Measurements from ENCODE around the gene PRKN.

Gene PRKN

DNA sequence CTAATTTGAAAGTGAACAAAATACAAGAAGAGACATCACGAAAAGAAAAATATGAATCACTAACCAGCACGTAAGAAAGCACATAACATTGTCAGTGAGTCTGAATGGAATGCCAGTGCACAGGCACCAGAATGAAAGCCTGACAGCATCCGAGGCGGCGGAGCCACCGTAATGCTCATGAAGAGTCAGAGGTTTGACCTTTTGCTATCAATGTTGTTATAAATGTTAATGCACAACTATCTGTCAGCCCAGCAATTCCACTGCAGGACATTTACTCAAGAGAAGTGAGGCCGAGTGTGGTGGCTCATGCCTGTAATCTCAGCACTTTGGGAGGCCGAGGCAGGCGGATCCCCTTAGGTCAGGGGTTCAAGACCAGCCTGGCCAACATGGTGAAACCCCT is 562.1 kb downstream of the PRKN start:
- Histone ChIP-seq H3K9me3 (ENCODE audit: low read length) (no peaks in the 10 kb centered on the region), H3K36me3 (ENCODE audit: insufficient read depth, low read length) (no peaks in the 10 kb centered on the region), H4K20me1 (ENCODE audit: insufficient read depth, low read length) (no peaks in the 10 kb centered on the region), H3K4me1 (ENCODE audit: insufficient read depth, low read length, severe bottlenecking) (no peaks in the 10 kb centered on the region), H3K4me3 (ENCODE audit: low read depth, low read length, poor library complexity, severe bottlenecking) (no peak overlapping the region), H3K79me2 (ENCODE audit: insufficient read depth, low read length) (no peaks in the 10 kb centered on the region), H3K27ac (ENCODE audit: low read depth, low read length, poor library complexity, severe bottlenecking) (no peak overlapping the region), H3F3A (ENCODE audit: insufficient read depth, low read length) (no peaks in the 10 kb centered on the region), H3K4me2 (ENCODE audit: low read length) (no peak overlapping the region), H3K9ac (ENCODE audit: low read length) (no peak overlapping the region), H3K9me2 (ENCODE audit: low read depth, low read length) (no peaks in the 10 kb centered on the region), H3K27me3 (ENCODE audit: insufficient read depth, low read length) (no peaks in the 10 kb centered on the region), H2AFZ (ENCODE audit: low read length) (no peak overlapping the region)
- TF ChIP-seq, protein P1, sequence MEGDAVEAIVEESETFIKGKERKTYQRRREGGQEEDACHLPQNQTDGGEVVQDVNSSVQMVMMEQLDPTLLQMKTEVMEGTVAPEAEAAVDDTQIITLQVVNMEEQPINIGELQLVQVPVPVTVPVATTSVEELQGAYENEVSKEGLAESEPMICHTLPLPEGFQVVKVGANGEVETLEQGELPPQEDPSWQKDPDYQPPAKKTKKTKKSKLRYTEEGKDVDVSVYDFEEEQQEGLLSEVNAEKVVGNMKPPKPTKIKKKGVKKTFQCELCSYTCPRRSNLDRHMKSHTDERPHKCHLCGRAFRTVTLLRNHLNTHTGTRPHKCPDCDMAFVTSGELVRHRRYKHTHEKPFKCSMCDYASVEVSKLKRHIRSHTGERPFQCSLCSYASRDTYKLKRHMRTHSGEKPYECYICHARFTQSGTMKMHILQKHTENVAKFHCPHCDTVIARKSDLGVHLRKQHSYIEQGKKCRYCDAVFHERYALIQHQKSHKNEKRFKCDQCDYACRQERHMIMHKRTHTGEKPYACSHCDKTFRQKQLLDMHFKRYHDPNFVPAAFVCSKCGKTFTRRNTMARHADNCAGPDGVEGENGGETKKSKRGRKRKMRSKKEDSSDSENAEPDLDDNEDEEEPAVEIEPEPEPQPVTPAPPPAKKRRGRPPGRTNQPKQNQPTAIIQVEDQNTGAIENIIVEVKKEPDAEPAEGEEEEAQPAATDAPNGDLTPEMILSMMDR (IDR thresholded peaks at IDR 0.05; ENCODE audit: low read length), result no peak
- TF ChIP-seq EZH2 (IDR thresholded peaks at IDR 0.05; ENCODE audit: borderline replicate concordance, low read length), result no peak

DNA sequence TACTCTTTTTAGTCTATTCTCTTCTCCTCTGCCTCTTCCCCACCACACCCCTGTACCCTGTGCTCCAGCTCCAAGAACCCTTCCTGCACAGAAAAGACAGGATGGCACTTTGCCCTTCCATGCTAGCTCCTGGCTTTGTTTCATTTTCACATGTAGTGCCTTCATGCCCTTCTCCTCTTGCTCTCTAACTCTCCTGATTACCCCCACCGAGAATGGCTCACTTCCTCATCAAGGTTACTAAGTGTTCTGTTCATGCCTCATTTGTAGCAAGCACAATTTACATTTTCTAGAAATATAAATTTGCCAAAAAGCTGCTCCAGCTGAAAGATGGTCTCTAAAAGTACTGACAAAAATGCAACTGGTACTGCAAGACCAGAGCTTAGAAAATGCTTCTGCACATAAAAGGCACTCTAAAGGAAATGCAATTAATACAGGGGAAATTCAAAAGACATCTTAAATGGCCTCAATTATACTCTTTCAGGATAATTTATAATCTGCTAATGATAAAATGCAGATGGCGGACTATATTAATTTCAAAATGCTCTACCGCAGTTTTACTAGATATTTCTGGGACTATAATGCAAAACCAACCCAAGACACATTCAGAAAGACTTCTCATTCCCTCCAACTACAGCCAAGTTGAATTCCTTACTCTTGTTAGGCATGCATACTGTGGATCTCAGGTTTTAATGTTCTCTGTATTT is 570.2 kb downstream of the PRKN start:
- H3K9me3 ChIP-seq (ENCODE audit: low read length), result no peaks in the 10 kb centered on the region
- no peak overlapping the region for H3K4me2 ChIP-seq (ENCODE audit: low read length)
- H3K27ac ChIP-seq (ENCODE audit: low read depth, low read length, poor library complexity, severe bottlenecking), result no peak overlapping the region
- H3K4me3 ChIP-seq (ENCODE audit: low read depth, low read length, poor library complexity, severe bottlenecking), result no peak overlapping the region
- H3F3A ChIP-seq (ENCODE audit: insufficient read depth, low read length), result no peaks in the 10 kb centered on the region
- H2AFZ ChIP-seq (ENCODE audit: low read length), result no peak overlapping the region
- H3K36me3 ChIP-seq (ENCODE audit: insufficient read depth, low read length), result no peaks in the 10 kb centered on the region
- no peaks in the 10 kb centered on the region for H4K20me1 ChIP-seq (ENCODE audit: insufficient read depth, low read length)
- no peaks in the 10 kb centered on the region for H3K27me3 ChIP-seq (ENCODE audit: insufficient read depth, low read length)
- no peaks in the 10 kb centered on the region for H3K9me2 ChIP-seq (ENCODE audit: low read depth, low read length)
- no peaks in the 10 kb centered on the region for H3K79me2 ChIP-seq (ENCODE audit: insufficient read depth, low read length)
- H3K9ac ChIP-seq (ENCODE audit: low read length), result no peak overlapping the region
- H3K4me1 ChIP-seq (ENCODE audit: insufficient read depth, low read length, severe bottlenecking), result no peaks in the 10 kb centered on the region
- TF ChIP-seq EZH2 (IDR thresholded peaks at IDR 0.05; ENCODE audit: borderline replicate concordance, low read length), result no peak
- TF ChIP-seq, protein P1 (IDR thresholded peaks at IDR 0.05; ENCODE audit: low read length), result no peak

DNA sequence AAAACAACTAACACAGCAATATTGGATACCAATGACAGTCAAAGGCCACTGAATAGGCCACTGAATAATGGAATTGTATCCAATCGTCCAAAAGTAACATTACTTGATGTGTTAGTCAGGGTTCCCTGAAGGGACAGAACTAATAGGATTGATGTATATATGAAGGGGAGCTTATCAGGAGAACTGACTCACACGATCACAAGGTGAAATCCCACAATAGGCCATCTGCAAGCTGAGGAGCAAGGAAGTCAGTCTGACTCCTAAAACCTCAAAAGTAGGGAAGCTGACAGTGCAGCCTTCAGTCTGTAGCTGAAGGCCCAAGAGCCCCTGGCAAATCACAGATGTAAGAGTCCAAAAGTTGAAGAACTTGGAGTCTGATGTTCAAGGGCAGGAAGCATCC is 571.4 kb downstream of the PRKN start:
- Histone ChIP-seq H2AFZ (ENCODE audit: low read length) (no peak overlapping the region), H3K9me3 (ENCODE audit: low read length) (no peaks in the 10 kb centered on the region), H3K4me3 (ENCODE audit: low read depth, low read length, poor library complexity, severe bottlenecking) (no peak overlapping the region), H3K36me3 (ENCODE audit: insufficient read depth, low read length) (no peaks in the 10 kb centered on the region), H3F3A (ENCODE audit: insufficient read depth, low read length) (no peaks in the 10 kb centered on the region), H3K79me2 (ENCODE audit: insufficient read depth, low read length) (no peaks in the 10 kb centered on the region), H3K9me2 (ENCODE audit: low read depth, low read length) (no peaks in the 10 kb centered on the region), H3K27ac (ENCODE audit: low read depth, low read length, poor library complexity, severe bottlenecking) (no peak overlapping the region), H3K4me1 (ENCODE audit: insufficient read depth, low read length, severe bottlenecking) (no peaks in the 10 kb centered on the region), H3K9ac (ENCODE audit: low read length) (no peak overlapping the region), H4K20me1 (ENCODE audit: insufficient read depth, low read length) (no peaks in the 10 kb centered on the region), H3K4me2 (ENCODE audit: low read length) (no peak overlapping the region), H3K27me3 (ENCODE audit: insufficient read depth, low read length) (no peaks in the 10 kb centered on the region)
- TF ChIP-seq EZH2 (IDR thresholded peaks at IDR 0.05; ENCODE audit: borderline replicate concordance, low read length), result no peak
- TF ChIP-seq, protein P1 (IDR thresholded peaks at IDR 0.05; ENCODE audit: low read length), result no peak

Data from OCI-LY1 (cell line).